Body of pancreas (tissue), 4 donors: ENCODE measurements around the gene PRAME.

Source experiments
- CTCF ChIP-seq, 7 experiments: fragments of 450-650 bp in 4 of 7; fragments of 200-600 bp in 3 of 7; sonication (generic) in 3 of 7; IDR thresholded peaks; one replicate each; pipeline ENCODE4 v1.5.1; 2016 to 2019; ENCODE audit warnings: antibody characterized with exemption in 7 of 7
- POLR2A ChIP-seq, 3 donors: fragments of 450-650 bp; IDR thresholded peaks; one replicate each; pipeline ENCODE4 v1.6.1; 2016; ENCODE audit warnings: antibody characterized with exemption in 3 of 3, mild to moderate bottlenecking in 2 of 3

- TF ChIP-seq CTCF (IDR thresholded peaks at IDR 0.05) (no peak), POLR2A (IDR thresholded peaks at IDR 0.05) (no peak)
Measured at GRCh38 chr22:22538226-22538989, 20.7 kb downstream of the PRAME start.
